ENCODE results near the gene RGL4.

The RGL4 gene

GRCh38 chr22:23678133-23678532 lies 12.7 kb upstream of the RGL4 start:
- no peak for DNase-seq (ENCODE audit: low read depth)

GRCh38 chr22:23681026-23681809 lies 9.6 kb upstream of the RGL4 start:
- DNase-seq (ENCODE audit: low read depth), result no peak

- no peak for DNase-seq (ENCODE audit: low read depth)
Observed at GRCh38 chr22:23682077-23682476, 8.7 kb upstream of the RGL4 start.

GRCh38 chr22:23682827-23683355 lies 7.9 kb upstream of the RGL4 start:
- DNase-seq (ENCODE audit: low read depth), result no peak

- DNase-seq (ENCODE audit: low read depth), result no peak
Observed at GRCh38 chr22:23683545-23683944, 7.3 kb upstream of the RGL4 start.

GRCh38 chr22:23684026-23684425 lies 6.8 kb upstream of the RGL4 start:
- DNase-seq (ENCODE audit: low read depth), result no peak

GRCh38 chr22:23684561-23685031 lies 6.2 kb upstream of the RGL4 start:
- DNase-seq (ENCODE audit: low read depth), result no peak

GRCh38 chr22:23685205-23685784 lies 5.5 kb upstream of the RGL4 start:
- no peak for DNase-seq (ENCODE audit: low read depth)

GRCh38 chr22:23686416-23687024 lies 4.3 kb upstream of the RGL4 start:
- no peak for DNase-seq (ENCODE audit: low read depth)

GRCh38 chr22:23688121-23688520 lies 2.7 kb upstream of the RGL4 start:
- DNase-seq (ENCODE audit: low read depth), result no peak

GRCh38 chr22:23688571-23688970 lies 2.2 kb upstream of the RGL4 start:
- DNase-seq (ENCODE audit: low read depth), result no peak

GRCh38 chr22:23689414-23689813 lies 1.4 kb upstream of the RGL4 start:
- no peak for DNase-seq (ENCODE audit: low read depth)

- no peak for DNase-seq (ENCODE audit: low read depth)
Observed at GRCh38 chr22:23691748-23692423, 1.1 kb downstream of the RGL4 start.

- DNase-seq (ENCODE audit: low read depth), result no peak
Observed at GRCh38 chr22:23692598-23693291, 1.9 kb downstream of the RGL4 start.

GRCh38 chr22:23693979-23694680 lies 3.3 kb downstream of the RGL4 start:
- DNase-seq (ENCODE audit: low read depth), result no peak

GRCh38 chr22:23695141-23695540 lies 4.3 kb downstream of the RGL4 start:
- no peak for DNase-seq (ENCODE audit: low read depth)

- no peak for DNase-seq (ENCODE audit: low read depth)
Observed at GRCh38 chr22:23695571-23696325, 4.9 kb downstream of the RGL4 start.

GRCh38 chr22:23696326-23696851 lies 5.6 kb downstream of the RGL4 start:
- peak; percentile 60 for DNase-seq (ENCODE audit: low read depth)

GRCh38 chr22:23697031-23697970 lies 6.5 kb downstream of the RGL4 start:
- DNase-seq (ENCODE audit: low read depth), result no peak

Measured in activated gamma-delta T cell treated with anti-CD3 and anti-CD28 coated beads, Interleukin-2, amount 50 U/mL, for 16 hours (primary cell).